Adrenal gland (tissue), 5 donors: ENCODE results near the gene PNN.

Experiments
- POLR2A ChIP-seq, 2 donors: fragments of 450-650 bp; IDR thresholded peaks; one replicate each; pipeline ENCODE4 v1.6.1; 2017; ENCODE audit warnings: antibody characterized with exemption in 2 of 2, mild to moderate bottlenecking in 2 of 2, moderate library complexity in 1 of 2
- TF ChIP-seq, protein P1 (sequence below), 6 experiments: fragments of 450-650 bp in 4 of 6; fragments of 200-600 bp in 2 of 6; sonication (generic) in 1 of 6; IDR thresholded peaks; 1 replicate in 5 of 6; 2 replicates in 1 of 6; pipeline versions ENCODE4 v1.5.1 to v1.8.0; 2016 to 2021; ENCODE audit warnings: antibody characterized with exemption in 6 of 6, mild to moderate bottlenecking in 2 of 6, moderate library complexity in 1 of 6
- donor health status: DM: no; HTN: no; CAD: no.

DNA sequence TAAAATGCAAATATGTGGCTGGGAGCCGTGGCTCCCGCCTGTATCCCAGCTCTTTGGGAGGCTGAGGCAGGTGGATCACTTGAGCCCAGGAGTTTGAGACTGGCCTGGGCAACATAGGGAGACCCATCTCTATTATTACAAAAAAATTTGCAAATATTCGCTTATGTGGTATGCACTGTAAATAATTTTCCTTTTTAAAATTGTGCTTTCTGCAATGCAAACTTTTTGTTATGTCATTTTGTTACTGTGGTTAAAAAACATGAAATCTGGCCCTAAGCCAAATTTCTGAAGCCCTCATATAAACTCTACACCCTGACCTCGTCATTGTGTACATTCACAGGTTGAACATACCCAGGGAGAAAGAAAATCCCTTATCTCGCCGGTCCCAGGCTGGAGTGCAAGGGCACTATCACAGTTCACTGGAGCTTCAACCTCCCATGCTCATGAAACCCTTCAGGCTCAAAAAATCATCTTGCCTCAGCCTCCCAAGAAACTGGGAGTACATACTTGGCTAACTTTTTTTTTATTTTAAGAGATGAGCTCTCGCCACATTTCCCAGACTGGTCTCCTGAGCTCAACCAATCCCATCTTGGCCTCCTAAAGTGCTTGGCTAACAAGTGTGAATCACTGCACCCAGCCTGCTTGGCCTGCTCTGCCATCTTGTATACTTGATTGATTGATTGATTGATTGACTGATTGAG lies 29.6 kb upstream of the PNN start:
- TF ChIP-seq, protein P1, sequence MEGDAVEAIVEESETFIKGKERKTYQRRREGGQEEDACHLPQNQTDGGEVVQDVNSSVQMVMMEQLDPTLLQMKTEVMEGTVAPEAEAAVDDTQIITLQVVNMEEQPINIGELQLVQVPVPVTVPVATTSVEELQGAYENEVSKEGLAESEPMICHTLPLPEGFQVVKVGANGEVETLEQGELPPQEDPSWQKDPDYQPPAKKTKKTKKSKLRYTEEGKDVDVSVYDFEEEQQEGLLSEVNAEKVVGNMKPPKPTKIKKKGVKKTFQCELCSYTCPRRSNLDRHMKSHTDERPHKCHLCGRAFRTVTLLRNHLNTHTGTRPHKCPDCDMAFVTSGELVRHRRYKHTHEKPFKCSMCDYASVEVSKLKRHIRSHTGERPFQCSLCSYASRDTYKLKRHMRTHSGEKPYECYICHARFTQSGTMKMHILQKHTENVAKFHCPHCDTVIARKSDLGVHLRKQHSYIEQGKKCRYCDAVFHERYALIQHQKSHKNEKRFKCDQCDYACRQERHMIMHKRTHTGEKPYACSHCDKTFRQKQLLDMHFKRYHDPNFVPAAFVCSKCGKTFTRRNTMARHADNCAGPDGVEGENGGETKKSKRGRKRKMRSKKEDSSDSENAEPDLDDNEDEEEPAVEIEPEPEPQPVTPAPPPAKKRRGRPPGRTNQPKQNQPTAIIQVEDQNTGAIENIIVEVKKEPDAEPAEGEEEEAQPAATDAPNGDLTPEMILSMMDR (IDR thresholded peaks at IDR 0.05): no peak
- no peak for TF ChIP-seq POLR2A (IDR thresholded peaks at IDR 0.05)
